K562 (cell line): ENCODE results near the gene LNPEP. TPM values are rescaled to one million over a fixed set of nuclear protein-coding genes. Genes with fewer than 3 reads are reported as not detected.

Source experiments
- BCLAF1 ChIP-seq, 2 experiments: fragments of 450-650 bp in 1 of 2; IDR thresholded peaks; 2 replicates each; pipeline ENCODE4 v1.6.1; 2011 to 2017; ENCODE audit warnings: low read depth in 2 of 2, antibody characterized with exemption in 1 of 2, borderline replicate concordance in 1 of 2, low read length in 1 of 2, mild to moderate bottlenecking in 1 of 2, mixed read lengths in 1 of 2; ENCODE audit not compliant: control insufficient read depth in 1 of 2
- CREB1 ChIP-seq, 2 experiments: sonication (generic) in 1 of 2; formaldehyde crosslinking in 1 of 2; IDR thresholded peaks; 2 replicates each; pipeline versions ENCODE4 v1.6.1 to v1.8.0; 2012 to 2022; ENCODE audit warnings: inconsistent platforms in 1 of 2, mild to moderate bottlenecking in 1 of 2, missing genetic modification reagents in 1 of 2, moderate library complexity in 1 of 2
- ILK ChIP-seq: fragments of 450-650 bp; IDR thresholded peaks from 2 replicates; pipeline ENCODE4 v1.6.1; 2016; ENCODE audit warnings: missing genetic modification characterization, low read depth, mild to moderate bottlenecking, missing compliant biosample characterization, moderate library complexity, borderline replicate concordance
- PATZ1 ChIP-seq: fragments of 250-450 bp; sonication (Bioruptor Pico); IDR thresholded peaks from 2 replicates; pipeline ENCODE4 v1.5.0; 2020; ENCODE audit warnings: mild to moderate bottlenecking, borderline replicate concordance
- PHF21A ChIP-seq: fragments of 450-650 bp; IDR thresholded peaks from 2 replicates; pipeline ENCODE4 v1.6.1; 2017; ENCODE audit warnings: low read depth, borderline replicate concordance
- XRCC4 ChIP-seq: IDR thresholded peaks from one replicate; pipeline ENCODE4 v1.6.1; 2011; ENCODE audit not compliant: insufficient read depth, insufficient read length; ENCODE audit errors: extremely low read depth
- ZNF174 ChIP-seq: fragments of 250-450 bp; sonication (Bioruptor Pico); IDR thresholded peaks from 2 replicates; pipeline ENCODE4 v1.4.0; 2020; ENCODE audit warnings: mild to moderate bottlenecking
- ZNF324 ChIP-seq: fragments of 250-450 bp; sonication (Bioruptor Pico); IDR thresholded peaks from 2 replicates; pipeline ENCODE4 v1.4.0; 2020; ENCODE audit warnings: mild to moderate bottlenecking
- polyA plus RNA-seq, 8 experiments: library from polyadenylated mRNA; depleted of rRNA in 4 of 8; stranded (reverse) in 5 of 8; unstranded in 3 of 8; fragments of >200 nt; fragmentation: Nextera tagmentation in 2 of 8; fragmentation: Illumina TruSeq in 1 of 8; extraction: Ambion mirVana in 2 of 8; extraction: Trizol in 1 of 8; gene quantifications; 2 replicates each; pipeline versions ENCODE4 v1.2.1 to v1.2.3, GENCODE V29; 2011 to 2014; ENCODE audit warnings: inconsistent platforms in 1 of 8, missing spikeins in 1 of 8
- total RNA-seq, 7 experiments: library from RNA; depleted of rRNA in 6 of 7; stranded (reverse); fragments of >200 nt in 6 of 7; fragmentation: Illumina TruSeq in 2 of 7; extraction: Trizol in 2 of 7; gene quantifications; 2 replicates each; pipeline versions ENCODE4 v1.2.1 to v1.2.3, GENCODE V29; 2011 to 2021; ENCODE audit warnings: low replicate concordance in 1 of 7
- TF ChIP-seq, protein P1 (sequence below): fragments of 450-650 bp; IDR thresholded peaks from 2 replicates; pipeline ENCODE4 v1.6.1; 2016; ENCODE audit warnings: low read depth
- TF ChIP-seq, protein P2 (sequence below), 2 experiments: IDR thresholded peaks in 1 of 2; conservative IDR thresholded peaks in 1 of 2; 2 replicates each; pipeline ENCODE4 v1.6.1; 2016; ENCODE audit warnings: low read depth in 2 of 2, mild to moderate bottlenecking in 1 of 2, missing compliant biosample characterization in 1 of 2, missing genetic modification characterization in 1 of 2, moderate library complexity in 1 of 2

Gene LNPEP
- total and polyA plus RNA-seq, 9 of the 15 experiments (the other 6 are each of a cell fraction or from before 2014, with no cell fraction given), result 2.6 to 27.9 (median 11.2) TPM

GRCh38 chr5:97047076-97047475 lies 111.2 kb downstream of the LNPEP start (continued):
- TF ChIP-seq BCLAF1 (IDR thresholded peaks at IDR 0.05; ENCODE audit: borderline replicate concordance in 1 of 2, control insufficient read depth in 1 of 2, low read depth in 2 of 2, low read length in 1 of 2), result no peak
- TF ChIP-seq ILK (tag), result no peak
- TF ChIP-seq ZNF324 (CRISPR knock-in tag), result no peak
- no peak for TF ChIP-seq CREB1 (IDR thresholded peaks at IDR 0.05)
- TF ChIP-seq CREB1 (CRISPR knock-in tag; IDR thresholded peaks at IDR 0.05), result no peak
- TF ChIP-seq, protein P1, sequence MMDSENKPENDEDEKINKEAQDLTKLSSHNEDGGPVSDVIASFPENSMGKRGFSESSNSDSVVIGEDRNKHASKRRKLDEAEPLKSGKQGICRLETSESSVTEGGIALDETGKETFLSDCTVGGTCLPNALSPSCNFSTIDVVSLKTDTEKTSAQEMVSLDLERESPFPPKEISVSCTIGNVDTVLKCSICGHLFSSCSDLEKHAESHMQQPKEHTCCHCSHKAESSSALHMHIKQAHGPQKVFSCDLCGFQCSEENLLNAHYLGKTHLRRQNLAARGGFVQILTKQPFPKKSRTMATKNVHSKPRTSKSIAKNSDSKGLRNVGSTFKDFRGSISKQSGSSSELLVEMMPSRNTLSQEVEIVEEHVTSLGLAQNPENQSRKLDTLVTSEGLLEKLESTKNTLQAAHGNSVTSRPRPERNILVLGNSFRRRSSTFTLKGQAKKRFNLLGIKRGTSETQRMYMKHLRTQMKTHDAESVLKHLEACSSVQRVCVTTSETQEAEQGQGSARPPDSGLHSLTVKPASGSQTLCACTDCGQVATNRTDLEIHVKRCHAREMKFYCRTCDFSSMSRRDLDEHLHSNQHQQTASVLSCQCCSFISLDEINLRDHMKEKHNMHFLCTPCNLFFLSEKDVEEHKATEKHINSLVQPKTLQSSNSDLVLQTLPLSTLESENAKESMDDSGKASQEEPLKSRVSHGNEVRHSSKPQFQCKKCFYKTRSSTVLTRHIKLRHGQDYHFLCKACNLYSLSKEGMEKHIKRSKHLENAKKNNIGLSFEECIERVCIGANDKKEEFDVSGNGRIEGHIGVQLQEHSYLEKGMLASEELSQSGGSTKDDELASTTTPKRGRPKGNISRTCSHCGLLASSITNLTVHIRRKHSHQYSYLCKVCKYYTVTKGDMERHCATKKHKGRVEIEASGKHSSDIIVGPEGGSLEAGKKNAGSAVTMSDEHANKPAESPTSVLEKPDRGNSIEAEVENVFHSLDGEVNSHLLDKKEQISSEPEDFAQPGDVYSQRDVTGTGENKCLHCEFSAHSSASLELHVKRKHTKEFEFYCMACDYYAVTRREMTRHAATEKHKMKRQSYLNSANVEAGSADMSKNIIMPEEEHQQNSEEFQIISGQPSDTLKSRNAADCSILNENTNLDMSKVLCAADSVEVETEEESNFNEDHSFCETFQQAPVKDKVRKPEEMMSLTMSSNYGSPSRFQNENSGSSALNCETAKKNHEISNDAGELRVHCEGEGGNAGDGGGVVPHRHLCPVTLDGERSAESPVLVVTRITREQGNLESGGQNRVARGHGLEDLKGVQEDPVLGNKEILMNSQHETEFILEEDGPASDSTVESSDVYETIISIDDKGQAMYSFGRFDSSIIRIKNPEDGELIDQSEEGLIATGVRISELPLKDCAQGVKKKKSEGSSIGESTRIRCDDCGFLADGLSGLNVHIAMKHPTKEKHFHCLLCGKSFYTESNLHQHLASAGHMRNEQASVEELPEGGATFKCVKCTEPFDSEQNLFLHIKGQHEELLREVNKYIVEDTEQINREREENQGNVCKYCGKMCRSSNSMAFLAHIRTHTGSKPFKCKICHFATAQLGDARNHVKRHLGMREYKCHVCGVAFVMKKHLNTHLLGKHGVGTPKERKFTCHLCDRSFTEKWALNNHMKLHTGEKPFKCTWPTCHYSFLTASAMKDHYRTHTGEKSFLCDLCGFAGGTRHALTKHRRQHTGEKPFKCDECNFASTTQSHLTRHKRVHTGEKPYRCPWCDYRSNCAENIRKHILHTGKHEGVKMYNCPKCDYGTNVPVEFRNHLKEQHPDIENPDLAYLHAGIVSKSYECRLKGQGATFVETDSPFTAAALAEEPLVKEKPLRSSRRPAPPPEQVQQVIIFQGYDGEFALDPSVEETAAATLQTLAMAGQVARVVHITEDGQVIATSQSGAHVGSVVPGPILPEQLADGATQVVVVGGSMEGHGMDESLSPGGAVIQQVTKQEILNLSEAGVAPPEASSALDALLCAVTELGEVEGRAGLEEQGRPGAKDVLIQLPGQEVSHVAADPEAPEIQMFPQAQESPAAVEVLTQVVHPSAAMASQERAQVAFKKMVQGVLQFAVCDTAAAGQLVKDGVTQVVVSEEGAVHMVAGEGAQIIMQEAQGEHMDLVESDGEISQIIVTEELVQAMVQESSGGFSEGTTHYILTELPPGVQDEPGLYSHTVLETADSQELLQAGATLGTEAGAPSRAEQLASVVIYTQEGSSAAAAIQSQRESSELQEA, result no peak
- TF ChIP-seq, protein P2, sequence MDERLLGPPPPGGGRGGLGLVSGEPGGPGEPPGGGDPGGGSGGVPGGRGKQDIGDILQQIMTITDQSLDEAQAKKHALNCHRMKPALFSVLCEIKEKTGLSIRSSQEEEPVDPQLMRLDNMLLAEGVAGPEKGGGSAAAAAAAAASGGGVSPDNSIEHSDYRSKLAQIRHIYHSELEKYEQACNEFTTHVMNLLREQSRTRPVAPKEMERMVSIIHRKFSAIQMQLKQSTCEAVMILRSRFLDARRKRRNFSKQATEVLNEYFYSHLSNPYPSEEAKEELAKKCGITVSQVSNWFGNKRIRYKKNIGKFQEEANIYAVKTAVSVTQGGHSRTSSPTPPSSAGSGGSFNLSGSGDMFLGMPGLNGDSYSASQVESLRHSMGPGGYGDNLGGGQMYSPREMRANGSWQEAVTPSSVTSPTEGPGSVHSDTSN (CRISPR knock-in tag; IDR thresholded peaks at IDR 0.05; ENCODE audit: low read depth), result no peak
- TF ChIP-seq, protein P2 (tag; conservative IDR thresholded peaks at IDR 0.05; ENCODE audit: low read depth), result no peak
- TF ChIP-seq PHF21A, result no peak
- TF ChIP-seq PATZ1 (CRISPR knock-in tag), result no peak
- TF ChIP-seq ZNF174, result no peak
- no peak for TF ChIP-seq XRCC4
